ENCODE measurements around the gene THSD7A.
A peak's percentile ranks its signal among the peaks of the same experiment; 100 is the strongest.
"Not testable (repeated sequence)": the region's sequence is repeated elsewhere in the genome, so short reads cannot be mapped to it uniquely, and the experiment has no call there.

THSD7A gene

GRCh38 chr7:11447106-11447505, 384.9 kb downstream of the THSD7A start:
- DNase-seq, result no peak

- DNase-seq, result not testable (repeated sequence)
Observed at GRCh38 chr7:11443934-11444333, 388.1 kb downstream of the THSD7A start.

- DNase-seq, result no peak
Observed at GRCh38 chr7:11437994-11438393, 394.0 kb downstream of the THSD7A start.

- DNase-seq, result no peak
Observed at GRCh38 chr7:11436773-11437524, 395.0 kb downstream of the THSD7A start.

- no peak for DNase-seq
Observed at GRCh38 chr7:11436316-11436715, 395.7 kb downstream of the THSD7A start.

- no peak for DNase-seq
Observed at GRCh38 chr7:11434366-11434765, 397.6 kb downstream of the THSD7A start.

- no peak for DNase-seq
Observed at GRCh38 chr7:11430841-11431240, 401.2 kb downstream of the THSD7A start.

- no peak for DNase-seq
Observed at GRCh38 chr7:11430112-11430511, 401.9 kb downstream of the THSD7A start.

- no peak for DNase-seq
Observed at GRCh38 chr7:11428877-11429581, 403.0 kb downstream of the THSD7A start.

- DNase-seq, result peak; percentile 19
Observed at GRCh38 chr7:11427686-11428273, 404.2 kb downstream of the THSD7A start.

GRCh38 chr7:11424006-11424405, 408.0 kb downstream of the THSD7A start:
- DNase-seq, result no peak

GRCh38 chr7:11420049-11420448, 411.9 kb downstream of the THSD7A start:
- DNase-seq, result no peak

GRCh38 chr7:11416641-11417458, 415.1 kb downstream of the THSD7A start:
- DNase-seq, result no peak

GRCh38 chr7:11415101-11415500, 416.9 kb downstream of the THSD7A start:
- DNase-seq, result no peak

GRCh38 chr7:11413901-11414300, 418.1 kb downstream of the THSD7A start:
- DNase-seq, result no peak

GRCh38 chr7:11412036-11412435, 420.0 kb downstream of the THSD7A start:
- DNase-seq, result no peak

- no peak for DNase-seq
Observed at GRCh38 chr7:11410656-11411644, 421.0 kb downstream of the THSD7A start.

- DNase-seq, result no peak
Observed at GRCh38 chr7:11404355-11404754, 427.6 kb downstream of the THSD7A start.

- DNase-seq, result no peak
Observed at GRCh38 chr7:11403781-11404180, 428.2 kb downstream of the THSD7A start.

- DNase-seq, result no peak
Observed at GRCh38 chr7:11394438-11394837, 437.6 kb downstream of the THSD7A start.

GRCh38 chr7:11379641-11380040, 452.4 kb downstream of the THSD7A start:
- no peak for DNase-seq

- no peak for DNase-seq
Observed at GRCh38 chr7:11376529-11376928, 455.5 kb downstream of the THSD7A start.

All from CD4-positive, alpha-beta T cell treated with Interleukin-17A for 1 hour (primary cell).